SHP77 treated with DMSO at 0.1 percent for 48 hours (cell line): Measurements from ENCODE around the gene PSMD6.

Experiments
- DNase-seq: peaks from one replicate; lab custom pipeline; 2025; lab: John Stamatoyannopoulos, UW

The PSMD6 gene

DNA sequence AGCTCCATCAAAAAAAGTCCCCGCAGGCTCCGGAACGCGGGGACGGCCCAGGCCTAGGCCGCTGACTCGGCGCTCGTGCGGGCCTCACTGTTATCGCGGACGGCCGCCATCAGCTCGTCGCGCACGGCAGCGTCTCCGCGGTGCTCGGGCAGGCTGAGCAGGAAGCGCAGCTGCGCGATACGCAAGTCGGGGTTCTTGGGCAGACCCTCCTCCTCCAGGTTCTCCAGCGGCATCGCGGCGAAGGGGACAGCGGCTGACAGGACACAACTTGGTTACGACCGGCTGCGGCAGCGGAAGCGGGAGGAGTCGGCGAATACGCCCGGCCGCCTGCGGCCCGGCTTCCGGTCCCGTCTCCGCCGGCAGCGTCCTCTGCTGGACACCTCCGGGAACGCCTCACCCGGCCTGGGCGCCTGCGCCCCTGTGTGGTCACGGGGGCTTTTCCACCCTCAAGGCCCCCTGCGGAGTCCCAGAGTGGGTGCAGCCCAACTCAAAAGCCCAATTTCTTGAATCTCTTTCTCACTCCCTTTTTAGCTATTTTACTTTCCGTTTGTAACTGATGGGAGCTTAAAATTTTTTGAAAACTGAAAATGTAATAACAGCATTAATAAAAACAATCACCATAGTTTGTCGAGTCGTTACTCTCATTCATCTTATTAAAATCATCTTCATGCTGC lies at the start of gene PSMD6:
Gene PSMD6 (minus strand): TSS at position 308 of the 674 bp plus-strand sequence. CDS start 75 bp downstream, at position 233.
- DNase-seq: peak; percentile 38

DNA sequence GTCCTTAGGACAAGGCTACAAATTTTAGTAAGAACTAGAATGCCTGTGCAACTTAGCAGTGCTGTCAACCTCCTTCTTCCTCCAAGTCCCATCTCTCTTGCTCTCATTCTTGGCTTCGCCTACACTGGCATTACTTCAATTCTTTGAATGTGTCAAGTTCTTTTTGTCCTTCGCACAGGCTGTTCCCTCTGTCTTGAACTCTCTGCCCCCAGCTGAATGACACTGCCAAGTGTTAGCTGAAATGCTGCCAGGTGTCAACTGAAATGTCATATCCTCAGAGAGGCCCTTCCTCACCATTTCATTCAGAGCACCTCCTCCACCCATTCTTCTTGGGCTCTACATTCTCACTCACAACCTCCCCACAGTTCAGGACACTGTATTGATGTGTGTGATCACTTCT lies 48.8 kb upstream of the PSMD6 start:
- no peak for DNase-seq

DNA sequence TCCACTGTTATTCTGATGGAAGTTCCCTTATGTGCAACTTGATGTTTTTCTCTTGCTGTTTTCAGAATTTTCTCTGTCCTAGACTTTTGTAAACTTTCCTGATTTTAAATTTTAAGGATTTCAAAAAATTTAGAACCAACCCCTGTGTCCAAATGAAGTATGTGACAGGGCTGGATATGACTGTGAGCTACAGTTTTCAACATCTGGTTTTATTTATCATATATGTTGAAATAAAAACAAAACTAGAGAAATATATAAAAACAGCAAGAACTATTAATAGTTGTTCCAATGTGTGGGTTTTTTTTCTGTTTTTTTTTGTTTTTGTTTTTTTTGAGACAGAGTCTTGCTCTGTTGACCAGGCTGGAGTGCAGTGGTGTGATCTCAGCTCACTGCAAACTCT lies 47.4 kb upstream of the PSMD6 start:
- DNase-seq: no peak

DNA sequence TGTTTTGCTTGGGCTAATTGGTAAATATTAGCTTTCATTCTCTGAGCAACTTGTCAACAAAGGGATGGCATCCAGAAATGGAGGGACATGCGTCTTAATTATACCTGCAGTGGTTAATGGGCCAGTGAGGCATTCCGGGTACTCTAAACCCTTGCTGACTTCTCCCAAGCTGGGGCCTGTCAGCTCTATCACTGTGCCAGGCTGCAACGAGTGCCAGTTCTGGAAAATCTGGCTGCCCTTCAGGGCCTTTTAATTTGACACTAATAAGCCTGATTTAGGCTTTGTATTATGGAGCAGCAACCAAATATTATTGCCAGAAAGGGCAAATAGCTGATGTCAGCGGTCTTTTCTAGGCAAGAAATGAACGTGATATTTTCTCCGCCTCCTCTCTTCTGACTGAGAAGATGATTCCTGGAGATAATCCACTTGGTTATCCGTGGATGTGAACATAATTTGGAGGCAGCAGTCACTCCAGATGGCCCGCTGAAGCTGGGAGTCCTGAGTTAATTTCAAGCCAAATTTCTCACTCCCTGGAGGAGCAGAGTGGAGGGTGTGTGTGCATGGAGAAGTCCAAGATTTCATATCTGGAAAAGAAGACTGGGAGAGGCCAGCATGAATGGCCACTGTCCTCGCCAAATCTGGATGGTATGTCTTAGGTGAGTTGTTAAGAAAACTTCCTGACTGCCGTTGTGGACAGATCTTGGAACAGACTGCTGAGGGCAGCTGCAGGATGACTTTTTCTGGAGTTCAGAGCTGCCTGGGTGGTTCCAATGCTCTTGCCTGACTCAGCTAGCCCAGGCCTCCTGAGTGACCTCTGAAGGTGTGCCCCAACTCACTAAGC lies 44.4 kb upstream of the PSMD6 start:
- no peak for DNase-seq

DNA sequence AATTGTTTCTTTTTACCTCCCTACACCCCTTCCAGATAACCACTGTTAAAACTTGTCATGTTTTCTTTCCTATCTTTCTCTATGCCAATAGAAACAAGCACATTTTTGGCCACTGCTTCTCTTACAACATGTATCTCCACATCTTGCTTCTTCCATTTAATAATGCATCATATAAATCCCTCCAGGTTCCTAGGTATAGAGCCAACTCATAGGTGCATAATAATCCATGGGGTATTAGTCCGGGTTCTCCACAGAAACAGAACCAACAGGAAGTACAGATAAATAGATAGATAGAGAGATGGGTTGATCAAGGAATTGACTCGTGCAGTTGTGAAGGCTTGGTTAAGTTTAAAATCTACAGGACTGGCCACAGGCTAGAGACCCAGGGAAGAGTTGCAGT lies 41.5 kb upstream of the PSMD6 start:
- DNase-seq: no peak

DNA sequence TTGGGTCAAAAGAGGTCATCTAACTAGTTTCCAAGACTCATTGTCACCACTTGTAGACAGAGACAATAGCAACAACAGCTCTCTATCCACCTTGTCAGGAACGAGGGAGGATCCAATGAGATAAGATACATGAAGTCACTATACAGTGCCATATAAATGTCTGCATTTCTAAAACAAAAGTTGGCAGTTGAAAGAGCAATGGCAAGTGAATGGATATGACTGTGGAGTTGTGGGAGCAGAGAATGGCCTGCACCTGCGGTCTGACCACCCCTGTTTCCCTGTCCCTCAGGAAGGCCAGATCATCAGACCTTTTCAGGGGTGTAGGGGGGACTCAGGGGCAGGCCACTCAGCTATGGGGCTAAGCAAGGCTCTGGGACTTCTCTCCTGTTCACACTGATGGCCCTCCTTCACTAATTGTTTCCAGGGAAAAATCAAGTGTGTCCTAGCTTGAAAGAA lies 40.7 kb upstream of the PSMD6 start:
- no peak for DNase-seq

DNA sequence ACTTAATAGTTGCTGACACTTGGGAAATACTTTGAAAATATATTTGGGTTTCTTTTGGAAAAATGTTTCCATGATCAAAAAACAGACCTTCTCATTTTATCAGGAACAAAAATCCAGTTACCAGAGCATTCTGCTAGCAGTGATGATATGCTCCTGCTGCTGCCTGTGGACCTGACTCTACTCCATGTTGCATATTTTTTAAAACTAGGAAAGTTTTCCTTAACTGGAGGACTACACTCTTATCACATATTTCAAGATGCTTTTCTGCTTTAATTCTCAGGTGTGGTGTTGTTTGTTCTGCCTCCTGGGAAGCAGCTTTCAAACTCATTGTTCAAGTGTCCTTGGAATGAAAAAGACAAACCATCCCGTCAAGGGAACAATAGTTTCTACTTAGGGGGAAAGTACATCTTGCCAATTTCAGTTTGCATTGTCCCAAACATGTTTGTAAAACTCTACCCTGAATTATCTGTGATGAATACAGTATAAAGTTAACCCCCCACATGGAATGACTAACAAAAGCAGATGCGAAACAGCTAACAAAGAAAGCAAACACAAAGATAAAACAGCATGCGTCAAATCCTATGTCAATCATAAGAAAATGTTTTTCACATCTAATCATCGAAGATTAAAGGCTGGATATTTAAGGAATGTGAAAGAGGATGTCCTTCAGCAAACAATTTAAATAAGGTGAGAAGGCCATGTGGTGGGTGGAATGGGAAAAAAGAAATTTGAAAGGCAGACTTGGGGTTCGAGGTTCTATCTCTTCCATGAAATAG lies 40.1 kb upstream of the PSMD6 start:
- DNase-seq: no peak

DNA sequence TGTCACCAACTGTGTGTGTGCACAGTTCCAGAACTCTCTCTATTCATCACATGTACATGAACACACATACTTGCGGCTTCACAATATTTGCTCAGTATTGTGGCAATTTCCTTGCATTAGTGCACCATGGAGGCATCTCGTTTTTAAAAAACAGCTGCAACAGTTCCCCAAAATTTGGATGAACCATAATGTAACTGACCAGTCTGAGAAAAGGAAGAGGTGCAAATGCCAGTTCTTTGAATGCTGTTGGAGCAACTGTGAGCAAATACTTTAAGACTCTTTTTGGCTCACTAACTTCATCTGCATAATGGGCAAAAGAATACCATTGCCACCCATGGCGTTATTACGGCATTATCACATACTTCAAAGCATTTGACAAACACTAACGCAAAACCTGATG lies 38.3 kb upstream of the PSMD6 start:
- DNase-seq: no peak

DNA sequence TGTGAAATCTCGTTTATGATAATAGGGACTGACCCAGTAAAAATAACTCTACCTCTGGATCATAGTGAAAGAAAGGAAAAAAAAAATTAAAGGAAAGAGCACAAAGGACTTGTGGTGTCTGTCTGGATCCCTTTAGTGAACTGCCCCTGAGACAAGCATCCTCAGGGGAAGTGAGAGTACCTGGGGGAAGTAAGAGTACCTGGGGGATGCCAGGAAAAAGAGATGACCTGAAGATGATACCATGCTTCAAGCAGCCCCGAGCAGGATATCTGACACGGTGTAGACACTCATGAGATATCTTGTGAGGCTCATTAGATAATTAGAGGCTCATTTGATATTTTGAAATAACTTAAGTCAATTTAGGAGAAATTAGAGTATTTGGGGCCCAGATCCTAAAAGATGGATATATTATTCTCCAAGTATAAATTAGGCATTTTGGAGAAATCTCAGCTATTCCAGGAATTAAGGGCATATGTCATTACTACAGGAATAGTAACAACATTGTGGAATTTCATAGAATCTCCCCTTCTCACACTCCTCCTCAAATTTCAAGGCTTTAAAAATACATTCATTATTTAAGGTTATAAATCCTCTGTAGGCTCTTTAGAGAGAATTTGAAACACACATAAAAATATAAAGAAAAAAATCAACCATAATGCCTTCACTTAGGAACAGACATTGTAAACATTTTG lies 36.3 kb upstream of the PSMD6 start:
- no peak for DNase-seq

DNA sequence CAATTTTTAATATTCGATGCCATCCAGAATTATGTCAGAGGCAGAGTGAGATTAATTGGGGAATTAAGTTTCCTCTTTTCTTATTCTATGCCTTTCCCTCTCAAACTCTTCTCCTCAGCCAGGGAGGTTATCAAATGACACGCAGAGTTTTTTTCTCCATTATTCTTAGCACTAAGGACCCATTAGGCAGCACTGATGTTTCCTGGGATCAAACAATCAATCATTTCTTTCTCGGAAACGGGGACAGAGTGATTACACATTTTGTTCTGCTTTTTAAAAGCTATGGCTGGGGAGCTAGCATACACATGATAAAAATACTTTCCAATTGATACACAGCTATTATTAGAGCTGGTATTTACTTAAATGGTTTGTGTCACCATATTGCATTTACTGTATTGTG lies 35.3 kb upstream of the PSMD6 start:
- no peak for DNase-seq

DNA sequence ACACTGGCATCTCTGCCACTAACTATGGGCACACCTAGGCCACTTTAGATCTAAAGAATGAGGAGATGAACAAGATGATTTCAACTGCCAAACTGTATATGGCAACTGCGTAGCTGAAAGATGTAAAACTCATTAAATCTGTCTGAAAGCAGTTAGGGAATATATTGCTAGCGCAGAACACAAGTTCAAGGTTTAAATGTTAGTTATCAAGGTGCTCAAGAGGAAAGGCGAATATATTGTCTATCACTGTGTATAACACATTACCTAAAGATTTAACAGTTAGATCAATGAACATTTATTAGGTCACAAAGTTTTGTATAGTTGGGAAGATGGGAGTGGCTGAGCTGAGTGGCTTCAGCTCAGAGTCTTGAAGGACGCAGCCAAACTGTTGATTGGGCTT lies 33.9 kb upstream of the PSMD6 start:
- no peak for DNase-seq

DNA sequence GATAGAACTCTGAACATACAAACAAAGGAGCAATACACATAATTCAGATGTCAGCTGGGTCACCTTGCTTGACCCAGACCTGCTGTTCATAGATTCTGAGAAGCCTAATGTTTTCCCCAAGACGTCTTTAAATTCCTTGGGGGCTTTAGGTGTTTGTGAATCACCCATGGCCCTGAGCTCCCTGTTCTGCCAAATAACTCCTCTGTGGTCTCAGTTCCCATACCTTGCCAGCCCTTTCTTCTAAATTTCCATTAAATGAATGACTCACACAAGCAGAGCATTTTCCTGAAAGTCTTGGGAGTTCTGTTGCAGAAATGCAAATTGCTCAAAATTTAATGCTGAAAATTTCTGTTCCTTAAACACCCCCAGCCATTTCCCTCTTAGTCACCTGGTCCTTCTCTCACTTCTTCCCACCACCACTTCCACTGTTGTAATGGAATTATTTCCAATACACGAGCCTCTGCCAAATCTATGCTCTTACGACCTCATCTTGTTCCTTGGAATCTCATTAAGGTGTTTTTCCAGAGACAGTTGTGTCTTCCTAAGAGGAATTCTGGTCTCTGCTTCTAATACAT lies 33.4 kb upstream of the PSMD6 start:
- DNase-seq: no peak

DNA sequence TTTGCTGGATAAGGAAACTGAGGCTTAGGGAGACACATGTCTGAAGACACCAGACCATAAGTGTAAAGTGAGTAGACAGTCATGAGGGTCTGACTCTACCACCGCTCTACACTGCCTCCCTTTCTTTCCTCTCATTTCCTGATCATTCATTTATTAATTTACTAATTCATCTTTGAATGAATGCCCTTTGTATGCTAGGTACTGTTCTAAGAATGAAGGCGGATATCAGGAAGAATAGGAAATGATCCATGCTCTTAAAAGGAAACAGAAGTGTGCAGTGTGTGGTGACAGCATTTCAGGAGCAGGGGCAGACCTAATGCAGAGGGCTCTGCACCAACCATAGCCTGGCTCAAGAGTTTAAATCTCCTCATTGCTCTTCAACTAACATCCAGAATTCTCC lies 31.8 kb upstream of the PSMD6 start:
- DNase-seq: no peak

DNA sequence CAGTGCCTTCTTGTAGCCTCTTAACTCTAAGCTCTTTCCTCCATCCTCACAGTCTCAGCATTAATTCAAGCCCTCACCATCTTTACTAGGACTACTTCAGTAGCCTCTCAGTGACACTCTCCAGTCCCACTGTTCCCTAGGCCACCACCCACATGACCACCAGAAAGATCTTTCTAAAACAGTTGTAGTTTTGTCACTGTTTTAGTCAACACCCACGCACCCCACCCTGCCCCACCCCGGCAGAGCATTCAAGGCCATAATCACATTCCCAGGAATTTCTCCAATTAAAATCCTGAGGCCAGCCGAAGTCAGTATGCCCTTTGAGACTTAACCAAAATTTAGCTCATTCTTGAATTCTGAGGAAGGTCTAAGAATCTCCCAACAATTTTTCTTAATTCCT lies 31.2 kb upstream of the PSMD6 start:
- no peak for DNase-seq

DNA sequence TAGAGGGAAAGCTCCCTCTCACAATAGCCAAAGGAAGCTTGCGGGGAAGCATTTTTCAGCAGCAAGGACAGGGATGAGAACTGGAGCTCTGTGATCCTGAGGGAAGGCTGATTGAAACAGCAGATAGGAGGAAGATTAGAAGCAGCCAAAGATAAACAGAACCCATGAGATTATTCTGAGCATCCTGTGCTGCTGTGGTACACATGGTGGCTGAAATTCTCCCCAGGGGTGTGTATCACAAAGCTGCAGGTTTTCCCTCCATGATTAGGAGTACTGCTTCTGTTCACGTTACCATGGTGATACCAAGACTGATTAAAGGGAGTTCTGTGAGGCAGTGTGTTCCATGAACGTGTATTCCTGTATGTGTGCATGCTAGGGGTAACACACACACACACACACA lies 30.3 kb upstream of the PSMD6 start:
- no peak for DNase-seq

DNA sequence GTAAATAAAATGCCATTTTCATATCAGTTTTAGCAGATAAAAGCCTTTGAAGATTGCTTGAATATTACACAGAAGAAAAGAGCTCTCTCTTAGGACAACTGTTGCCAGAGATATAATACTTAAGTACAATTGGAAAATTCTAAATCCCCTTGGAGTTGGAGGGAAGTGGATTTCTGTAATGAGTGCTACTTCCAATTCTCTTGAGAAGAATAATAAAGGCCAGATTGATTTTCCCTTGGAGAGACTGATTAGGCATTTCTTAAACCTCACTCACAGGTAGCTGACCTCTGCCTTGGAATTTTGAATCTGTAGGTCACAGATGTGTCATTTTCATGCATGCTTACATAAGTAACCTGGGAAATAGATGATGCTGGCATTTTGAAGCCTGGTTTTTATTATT lies 29.8 kb upstream of the PSMD6 start:
- no peak for DNase-seq

DNA sequence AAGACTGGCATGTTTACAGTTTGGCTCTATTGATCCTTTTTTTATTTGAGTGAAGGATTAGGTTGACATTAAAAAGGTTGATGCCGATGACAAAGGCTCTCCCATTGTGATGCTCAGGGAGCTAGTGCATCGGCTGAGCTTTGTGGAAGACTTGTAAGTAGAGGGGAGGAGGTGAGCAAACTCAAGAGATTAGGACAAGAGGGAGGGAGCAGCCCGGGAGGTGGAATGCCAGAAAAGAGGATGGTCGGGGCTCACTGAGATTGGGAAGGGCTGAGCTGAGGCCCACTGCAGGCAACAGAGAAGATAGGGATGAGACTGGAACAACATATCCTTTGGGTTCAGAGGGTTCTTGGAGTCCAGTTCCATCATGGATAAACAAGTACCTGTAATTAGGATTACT lies 26.5 kb upstream of the PSMD6 start:
- no peak for DNase-seq

DNA sequence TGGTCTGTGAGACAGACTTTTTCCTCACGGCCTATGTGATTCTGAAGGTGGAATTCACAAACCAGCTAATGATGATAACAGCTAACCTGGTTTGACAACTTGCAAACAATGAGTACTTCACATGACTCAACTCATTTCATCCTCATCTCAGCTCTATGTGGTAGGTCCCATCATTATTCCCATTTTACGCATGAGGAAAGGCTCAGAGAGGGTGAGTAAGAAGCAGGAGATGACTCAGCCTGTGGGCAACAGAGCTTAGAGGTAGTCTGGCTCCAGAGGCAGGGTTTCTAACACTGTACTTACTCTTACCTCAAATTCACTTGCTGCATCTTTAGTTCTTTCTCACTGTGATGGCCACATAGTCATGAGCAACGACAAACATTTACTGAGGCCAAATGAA lies 25.8 kb upstream of the PSMD6 start:
- DNase-seq: no peak

DNA sequence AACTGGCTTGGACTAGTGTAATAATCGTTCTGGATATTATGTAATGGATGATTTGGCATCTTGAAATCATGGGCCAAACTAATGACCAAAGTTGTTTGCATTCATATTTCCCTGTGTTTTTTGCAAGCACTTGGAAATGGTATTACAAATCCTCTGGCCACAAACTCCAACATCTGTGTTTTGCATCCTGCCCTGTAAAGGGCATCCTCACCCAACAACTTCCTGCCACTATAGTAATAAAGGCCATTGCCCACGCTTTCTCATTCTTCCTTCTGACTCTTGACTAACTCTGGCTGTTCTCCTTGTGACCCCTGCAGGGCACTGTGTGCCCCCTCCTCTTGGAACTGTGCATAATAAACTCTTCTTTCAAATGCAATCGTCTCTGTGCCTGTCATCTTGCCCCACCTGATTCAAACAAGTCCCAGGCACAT lies 25.4 kb upstream of the PSMD6 start:
- no peak for DNase-seq

DNA sequence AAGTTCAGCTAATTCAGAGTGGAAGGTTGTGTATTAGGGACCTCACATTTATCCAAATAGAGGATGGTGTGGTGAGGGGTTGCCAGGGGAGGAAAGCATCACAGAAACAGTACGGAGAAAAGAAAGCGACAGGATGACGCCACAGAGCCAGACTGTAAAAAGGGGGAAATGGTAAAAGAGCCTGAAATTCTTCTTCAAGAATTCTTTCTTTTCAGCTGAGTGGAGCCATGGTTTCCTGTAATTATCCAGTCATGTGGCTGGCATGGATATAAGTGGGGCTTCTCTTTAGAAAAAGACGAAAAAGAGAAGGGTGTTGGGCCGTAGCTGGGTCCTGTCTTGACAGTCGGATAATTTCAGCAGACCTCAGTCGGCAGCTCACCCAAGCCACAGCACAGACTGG lies 24.5 kb upstream of the PSMD6 start:
- DNase-seq: no peak

DNA sequence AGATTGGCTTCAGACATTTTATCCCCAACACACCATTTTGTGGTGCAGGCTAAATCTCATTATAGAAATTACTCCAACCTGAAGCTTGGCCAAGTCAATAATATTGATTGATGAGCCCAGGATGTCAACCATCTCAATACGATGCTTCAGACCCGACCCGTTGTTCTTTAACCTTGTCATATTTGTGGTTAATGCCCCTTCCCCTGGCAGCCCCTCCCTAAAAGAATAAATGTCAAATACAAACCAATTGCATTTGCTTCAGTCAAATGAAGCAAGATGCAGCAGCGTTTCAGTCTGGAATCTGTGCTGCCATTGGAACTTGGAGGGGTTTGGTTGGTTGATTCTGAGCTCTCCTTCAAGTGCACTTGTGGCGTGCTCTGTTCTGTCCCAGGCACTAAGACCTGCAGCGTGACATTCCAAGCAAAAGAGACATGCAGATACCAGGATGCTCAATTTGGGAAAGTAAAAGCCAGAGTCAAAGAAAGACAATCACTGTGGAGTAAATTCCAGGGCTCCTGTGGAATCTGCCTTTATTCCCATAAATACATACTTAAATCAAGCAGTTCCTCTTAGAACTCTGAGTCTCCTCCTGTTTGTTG lies 23.8 kb upstream of the PSMD6 start:
- DNase-seq: no peak
